Brain microvascular endothelial cell (primary cell): ENCODE data around the gene CDK15.
A peak's percentile ranks its signal among the peaks of the same experiment; 100 is the strongest.
"Not testable (repeated sequence)": the region's sequence is repeated elsewhere in the genome, so short reads cannot be mapped to it uniquely, and the experiment has no call there.

Experiments used
- DNase-seq: peaks from one replicate; pipeline ENCODE4 v3.0.0-alpha.2; 2020
- H3K27ac ChIP-seq: fragments of 250-450 bp; sonication (Bioruptor Pico); 2 replicates; pipeline ENCODE4 v1.5.1; 2020; ENCODE audit warnings: mild to moderate bottlenecking, moderate library complexity
- H3K27me3 ChIP-seq: fragments of 250-450 bp; sonication (Bioruptor Pico); replicated peaks from 2 replicates; pipeline ENCODE4 v1.5.1; 2020; ENCODE audit warnings: mild to moderate bottlenecking
- H3K36me3 ChIP-seq: fragments of 250-450 bp; sonication (Bioruptor Pico); replicated peaks from 2 replicates; pipeline ENCODE4 v1.5.1; 2020; ENCODE audit warnings: mild to moderate bottlenecking
- H3K4me3 ChIP-seq: 2 replicates; pipeline ENCODE4 v1.5.1; 2011; ENCODE audit warnings: low read depth, mild to moderate bottlenecking, control low read depth, low read length, moderate library complexity
- CTCF ChIP-seq: IDR thresholded peaks from 2 replicates; pipeline ENCODE4 v1.5.1; 2011; ENCODE audit warnings: low read depth, mild to moderate bottlenecking, moderate library complexity, low read length, control low read depth, inconsistent platforms; ENCODE audit errors: missing control alignments
- in situ Hi-C: cut with HindIII; loops from 2 replicates; pipeline ENCODE4 v1.10.0; 2017; ENCODE audit warnings: low sequenced_read_pairs, low pct_ligation_motif_present

Gene CDK15

DNA sequence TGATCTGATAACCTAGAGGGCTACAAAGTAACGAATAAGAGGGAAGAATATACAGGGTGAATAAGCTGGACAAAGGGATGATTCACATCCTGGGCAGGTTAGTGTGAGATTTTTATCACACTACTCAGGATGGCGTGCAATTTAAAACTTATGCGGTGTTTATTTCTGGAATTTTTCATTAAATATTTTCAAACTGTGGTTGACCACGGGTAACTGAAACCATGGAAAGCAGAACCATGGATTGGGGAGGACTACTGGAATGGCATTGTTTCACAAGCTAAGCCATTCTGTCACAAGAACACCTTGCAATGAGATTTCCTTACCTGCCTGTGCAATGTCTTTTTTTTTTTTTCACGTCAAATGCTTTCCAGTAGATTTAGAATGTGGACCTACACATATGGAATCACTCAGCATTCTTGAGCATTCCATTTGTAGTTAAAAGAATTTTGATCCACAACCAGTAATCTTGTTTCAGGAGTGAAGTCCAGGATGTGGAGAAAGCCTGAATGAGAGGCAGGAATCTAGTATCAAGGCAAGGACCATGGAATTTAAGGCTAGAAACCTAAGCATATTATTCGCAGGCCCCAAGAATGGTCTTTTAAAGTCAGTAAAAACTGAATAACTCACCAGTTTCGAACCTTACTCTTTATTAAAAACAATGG is 8.0 kb upstream of the CDK15 start:
- Histone ChIP-seq H3K27ac (peak overlapping the region; percentile 86), H3K36me3 (no peaks in the 10 kb centered on the region), H3K27me3 (no peaks in the 10 kb centered on the region), H3K4me3 (no peak overlapping the region)
- peak; percentile 87 for DNase-seq
- in situ Hi-C loops, result no loop called here
- TF ChIP-seq CTCF, result no peak

- peak; percentile 76 for TF ChIP-seq CTCF
- H3K4me3 ChIP-seq, H3K27me3 ChIP-seq, in situ Hi-C loops, H3K36me3 ChIP-seq: not testable (repeated sequence)
- peak; percentile 50 for DNase-seq
- H3K27ac ChIP-seq, result peak overlapping the region; percentile 70
Observed at GRCh38 chr2:201798914-201799285, 7.4 kb upstream of the CDK15 start.

- in situ Hi-C loops, result no loop called here
- H3K27me3 ChIP-seq, result no peaks in the 10 kb centered on the region
- DNase-seq, result peak; percentile 54
- TF ChIP-seq CTCF, result no peak
- peak overlapping the region; percentile 10 for H3K27ac ChIP-seq
- no peak overlapping the region for H3K4me3 ChIP-seq
- H3K36me3 ChIP-seq, result no peaks in the 10 kb centered on the region
Observed at GRCh38 chr2:201807452-201807999, 1.2 kb downstream of the CDK15 start.

GRCh38 chr2:201808027-201808426 is 1.7 kb downstream of the CDK15 start:
- Histone ChIP-seq H3K4me3 (no peak overlapping the region), H3K27me3 (no peaks in the 10 kb centered on the region), H3K27ac (no peak overlapping the region), H3K36me3 (no peaks in the 10 kb centered on the region)
- DNase-seq, result no peak
- in situ Hi-C loops, result no loop called here
- no peak for TF ChIP-seq CTCF

DNA sequence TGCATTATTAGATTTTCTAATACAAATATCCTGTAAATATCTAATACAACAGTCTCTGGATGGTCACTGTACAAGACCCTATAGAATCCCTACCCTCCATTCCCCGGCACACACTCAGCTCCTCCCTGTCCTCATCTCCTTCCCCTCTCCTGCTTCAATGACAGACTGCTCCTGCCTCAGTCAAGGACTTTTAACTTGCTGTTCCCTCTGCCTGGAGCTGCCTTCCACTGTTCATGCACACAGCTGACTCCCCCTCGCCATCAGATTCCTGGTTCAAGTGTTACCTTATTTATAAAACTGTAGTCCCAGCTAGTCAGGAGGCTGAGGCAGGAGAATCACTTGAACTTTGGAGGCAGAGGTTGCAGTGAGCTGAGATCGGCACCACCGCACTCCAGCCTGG is 3.3 kb downstream of the CDK15 start:
- no peak for TF ChIP-seq CTCF
- in situ Hi-C loops, result no loop called here
- Histone ChIP-seq H3K27me3 (no peaks in the 10 kb centered on the region), H3K27ac (no peak overlapping the region), H3K36me3 (no peaks in the 10 kb centered on the region), H3K4me3 (no peak overlapping the region)
- no peak for DNase-seq

GRCh38 chr2:201810604-201811003 is 4.3 kb downstream of the CDK15 start:
- in situ Hi-C loops, H3K36me3 ChIP-seq, H3K27ac ChIP-seq, H3K4me3 ChIP-seq, DNase-seq, H3K27me3 ChIP-seq: not testable (repeated sequence)
